MV-4-11 (cell line): Measurements from ENCODE around the gene RAI1.

ENCODE experiments used
- DNase-seq: peaks from one replicate; lab custom pipeline; 2025; lab: John Stamatoyannopoulos, UW

The RAI1 gene

DNA sequence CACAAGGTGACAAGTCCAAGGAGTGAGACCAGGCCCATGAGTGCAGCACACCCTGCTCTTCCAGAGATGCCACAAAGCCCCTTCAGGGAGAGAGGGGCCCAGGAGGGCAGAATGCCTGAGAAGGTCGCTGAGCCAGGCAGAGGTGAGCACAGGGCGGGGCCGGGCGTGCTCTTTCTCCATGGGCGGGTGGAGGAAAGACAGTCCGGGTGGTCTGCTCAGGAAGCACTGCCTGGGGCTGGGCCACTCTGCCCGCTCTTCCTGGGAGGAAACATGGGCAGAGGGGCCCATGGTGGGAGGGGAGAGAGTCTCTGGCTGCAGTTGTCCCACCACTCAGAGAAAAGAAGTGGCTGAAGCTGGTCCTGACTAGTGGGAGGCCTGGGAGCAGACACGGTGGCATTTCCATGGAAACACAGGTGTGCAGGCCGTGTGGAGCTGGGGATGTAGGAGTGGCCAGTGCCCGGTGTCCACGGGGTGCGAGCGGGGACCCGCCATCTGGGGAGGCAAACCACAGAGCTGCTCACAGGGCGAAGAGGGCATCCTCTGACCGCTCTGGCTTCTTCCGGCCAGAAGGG, 165.9 kb downstream of the RAI1 start:
- DNase-seq, result no peak

DNA sequence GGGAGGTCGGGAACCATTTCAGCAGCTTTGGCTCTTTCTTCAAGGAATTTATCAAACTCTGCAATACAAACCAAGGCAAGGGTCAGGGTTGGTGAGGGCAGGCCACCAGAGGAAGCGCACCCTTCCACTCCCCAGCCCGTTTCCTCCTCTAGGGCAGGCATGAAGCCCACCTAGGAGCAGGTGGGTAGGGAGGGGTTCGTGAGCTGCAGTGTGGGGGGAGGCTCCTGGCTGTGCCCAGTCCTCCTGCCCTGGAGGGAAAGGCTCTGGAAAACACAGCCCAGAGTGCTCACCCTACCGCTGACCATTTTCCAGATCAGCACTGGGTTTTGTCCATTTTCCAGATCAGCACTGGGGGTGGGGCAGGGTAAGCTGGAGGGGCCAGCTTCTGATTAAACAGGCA, 166.5 kb downstream of the RAI1 start:
- DNase-seq, result no peak

DNA sequence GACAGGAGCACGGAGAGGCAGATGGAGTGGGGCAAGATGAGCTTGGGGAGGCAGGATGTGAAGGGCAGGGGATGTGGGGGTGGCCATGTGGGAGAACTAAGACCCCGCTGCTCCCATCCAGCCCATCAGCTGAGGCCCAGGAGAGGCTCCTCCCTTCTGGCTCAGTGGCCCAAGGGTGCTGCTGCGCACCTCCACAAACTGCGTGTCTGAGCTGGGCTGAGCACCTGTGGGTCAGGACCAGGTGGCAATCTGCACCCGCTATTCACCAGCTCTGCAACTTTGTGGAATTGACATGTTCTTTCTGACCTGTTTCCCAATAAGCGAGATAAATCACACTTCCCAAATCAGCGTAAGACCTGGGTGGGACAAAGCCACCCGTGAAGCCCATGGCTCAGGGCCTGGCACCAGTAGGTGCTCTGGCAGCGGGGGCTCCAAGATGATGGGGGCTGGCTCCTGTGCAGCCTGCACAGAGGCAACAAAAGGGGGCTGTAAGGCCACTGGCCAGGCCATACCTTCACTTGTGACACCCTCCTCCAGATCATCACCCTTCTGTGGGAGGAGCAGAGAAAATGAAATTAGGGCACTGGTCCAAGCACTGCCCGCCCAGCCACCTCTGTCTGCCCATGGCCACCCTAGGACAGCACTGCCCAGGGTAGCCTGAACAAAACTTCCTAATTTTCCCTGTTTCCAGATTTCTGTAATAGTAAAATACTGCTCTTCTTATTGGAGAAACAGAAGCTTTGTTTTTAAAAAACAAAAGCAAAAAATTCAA, 167.2 kb downstream of the RAI1 start:
- no peak for DNase-seq

DNA sequence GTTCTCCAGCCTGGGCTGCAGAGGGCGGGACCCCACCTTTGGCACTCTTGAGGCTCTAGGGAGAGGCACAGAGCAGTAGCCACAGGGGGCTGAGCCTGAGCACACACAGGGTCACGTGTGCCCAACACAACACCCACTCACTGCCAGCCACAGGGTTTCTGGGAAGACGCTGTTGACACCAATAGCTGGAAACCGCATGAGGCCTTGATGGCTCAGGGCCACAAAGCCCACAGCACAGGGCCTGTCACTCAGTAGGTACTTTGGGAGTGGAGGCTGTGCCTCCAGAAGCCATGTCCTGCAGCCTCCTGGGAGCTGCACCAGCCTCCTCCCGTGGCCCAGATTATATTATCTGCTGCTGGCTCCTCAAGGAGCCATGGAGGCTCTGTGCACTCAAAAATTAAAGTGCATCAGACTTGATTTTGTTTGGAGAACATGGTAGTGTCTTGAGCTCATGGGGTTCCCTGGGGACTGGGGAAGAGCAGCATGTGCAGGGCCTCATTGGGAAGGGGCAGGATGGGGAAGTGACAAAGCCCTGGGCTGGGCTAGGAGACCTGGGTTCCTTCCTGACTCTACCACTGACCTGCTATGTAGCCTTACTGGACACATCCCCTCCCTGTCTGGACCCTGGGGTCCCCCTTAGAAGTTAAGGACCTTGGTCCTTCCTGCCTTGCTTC, 168.0 kb downstream of the RAI1 start:
- DNase-seq, result peak; percentile 96

DNA sequence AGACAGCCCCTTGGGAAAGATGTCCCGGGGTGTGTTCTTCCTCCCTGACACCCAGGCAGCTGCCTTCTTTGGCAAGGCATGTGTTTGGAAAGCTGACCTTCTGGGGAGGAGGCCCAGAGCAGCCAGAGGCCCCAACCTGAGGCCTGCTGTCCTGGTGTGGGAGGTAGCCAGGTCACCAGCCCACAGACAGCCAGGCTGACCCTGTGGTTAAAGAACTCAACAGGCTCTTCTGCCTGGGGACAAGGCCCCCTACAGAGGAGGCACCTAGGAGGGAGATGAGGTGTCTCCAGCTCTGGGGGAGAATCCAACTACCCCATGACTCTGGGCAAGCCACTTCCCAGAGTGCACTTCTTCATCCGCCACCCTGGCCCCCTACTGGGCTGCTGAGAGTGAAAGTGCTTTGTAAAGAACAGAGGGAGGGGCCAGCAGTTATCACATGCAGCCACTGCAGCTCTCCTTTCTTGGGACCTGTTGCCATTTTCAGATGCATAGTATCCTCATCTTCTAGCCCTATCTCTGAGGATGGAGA, 168.7 kb downstream of the RAI1 start:
- DNase-seq, result peak; percentile 76

DNA sequence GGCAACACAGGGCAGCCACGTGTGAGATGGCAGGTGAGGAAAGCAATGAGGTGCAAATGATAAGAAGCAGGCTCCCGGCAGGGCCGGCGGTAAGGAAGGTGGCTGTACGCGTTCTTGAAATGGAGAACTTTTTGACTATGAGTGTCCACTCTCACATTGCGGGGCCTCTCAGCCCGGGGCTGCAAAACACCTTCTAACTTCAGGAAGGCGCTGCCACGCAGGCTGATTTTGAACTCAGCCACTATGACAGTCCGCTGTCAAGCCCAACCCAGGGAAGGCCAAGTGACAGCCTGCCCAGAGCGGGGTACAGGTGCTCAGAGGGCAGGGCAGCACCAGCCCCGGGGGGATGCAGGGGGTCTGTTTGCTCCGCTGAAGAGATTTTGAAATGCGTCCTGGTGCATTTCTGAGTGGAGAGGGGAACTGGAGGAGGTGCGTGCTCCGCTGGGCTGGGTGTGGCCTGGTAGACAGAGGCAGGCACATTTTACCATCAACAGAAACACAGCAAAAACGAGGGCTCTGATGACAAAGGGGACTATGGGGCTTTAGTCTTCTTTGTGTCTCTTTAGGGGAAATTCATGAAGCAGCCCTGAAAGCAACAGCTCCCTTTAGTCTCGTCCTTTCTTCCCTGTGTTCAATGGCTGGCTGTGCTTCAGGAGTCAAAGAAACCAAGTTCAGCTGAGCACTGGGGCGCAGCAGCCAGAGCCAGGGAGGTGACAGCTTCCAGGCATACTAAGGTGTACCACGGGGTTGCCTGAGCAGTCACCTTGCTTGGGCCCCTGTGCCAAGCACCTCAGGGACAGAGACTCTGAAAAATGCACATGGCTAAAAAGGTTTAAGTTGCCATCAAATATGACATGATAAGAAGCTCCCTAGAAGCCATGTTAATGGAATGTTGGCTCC, 170.1 kb downstream of the RAI1 start:
- DNase-seq, result no peak

DNA sequence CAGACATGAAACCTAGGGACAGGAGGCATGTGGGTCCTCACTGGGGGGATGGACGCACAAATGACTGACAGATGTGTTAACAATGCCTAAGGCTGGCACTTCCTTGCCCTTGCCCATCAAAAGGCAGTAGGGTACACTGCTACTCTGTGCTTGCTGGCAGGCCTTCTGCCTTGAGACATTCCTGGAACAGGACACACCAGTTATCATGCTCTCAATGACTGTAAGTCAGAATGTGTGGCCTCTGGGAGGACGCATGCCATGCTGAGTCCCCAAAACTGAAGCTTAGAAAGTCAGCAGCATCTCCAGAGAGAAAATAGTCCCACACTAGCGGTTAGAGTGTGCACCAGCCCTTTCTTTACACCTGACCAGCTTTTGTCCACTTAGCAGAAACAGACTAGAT, 171.7 kb downstream of the RAI1 start:
- DNase-seq, result no peak

DNA sequence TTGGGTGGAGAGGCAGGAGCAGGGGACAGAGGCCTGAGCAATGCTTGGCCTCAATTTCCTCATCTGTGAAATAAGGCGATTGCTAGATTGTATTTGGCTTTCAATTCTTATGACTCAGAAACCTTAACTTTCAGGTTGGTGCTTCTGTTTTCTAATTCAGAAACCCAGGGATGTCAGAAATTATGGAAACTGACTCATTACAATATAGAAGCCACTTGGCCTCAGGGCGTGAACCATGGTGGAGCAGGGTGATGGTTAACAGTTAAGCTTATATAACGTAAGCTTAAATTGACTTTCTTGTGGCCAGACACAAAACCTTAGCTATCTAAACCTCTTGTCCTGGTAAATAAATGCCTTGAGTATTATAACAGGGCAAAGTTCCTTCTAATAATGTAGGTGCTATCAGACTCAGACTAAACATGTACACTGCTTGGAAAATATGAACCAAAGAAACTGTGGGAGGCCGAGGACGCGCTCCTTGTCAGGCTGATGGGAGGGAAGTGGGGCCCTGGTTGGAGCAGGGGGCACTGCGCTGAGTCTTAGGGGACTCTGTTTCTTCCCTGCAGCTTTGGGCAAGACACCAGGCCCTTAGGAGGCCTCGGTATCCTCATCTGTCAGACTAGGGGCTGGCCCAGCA, 172.7 kb downstream of the RAI1 start:
- DNase-seq, result peak; percentile 9

DNA sequence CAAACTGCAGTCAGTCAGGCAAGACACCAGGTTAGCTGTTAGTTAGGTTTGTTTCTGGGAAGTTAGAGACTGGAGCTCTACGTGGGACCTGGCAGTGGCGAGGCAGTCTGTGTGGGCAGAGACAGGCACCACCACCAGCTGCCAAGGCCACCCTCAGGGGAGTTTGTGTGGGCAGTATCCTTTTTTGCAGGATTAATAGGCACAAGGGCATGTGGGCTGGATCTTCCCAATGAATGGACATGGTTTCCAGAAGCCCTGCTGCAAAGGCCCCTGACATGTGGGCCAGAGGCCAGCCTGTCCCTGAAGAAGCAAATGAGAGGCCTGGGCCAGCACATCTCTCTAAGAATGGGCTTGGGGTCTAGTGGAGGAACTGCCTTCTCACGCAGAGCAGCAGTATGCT, 174.7 kb downstream of the RAI1 start:
- DNase-seq, result no peak

DNA sequence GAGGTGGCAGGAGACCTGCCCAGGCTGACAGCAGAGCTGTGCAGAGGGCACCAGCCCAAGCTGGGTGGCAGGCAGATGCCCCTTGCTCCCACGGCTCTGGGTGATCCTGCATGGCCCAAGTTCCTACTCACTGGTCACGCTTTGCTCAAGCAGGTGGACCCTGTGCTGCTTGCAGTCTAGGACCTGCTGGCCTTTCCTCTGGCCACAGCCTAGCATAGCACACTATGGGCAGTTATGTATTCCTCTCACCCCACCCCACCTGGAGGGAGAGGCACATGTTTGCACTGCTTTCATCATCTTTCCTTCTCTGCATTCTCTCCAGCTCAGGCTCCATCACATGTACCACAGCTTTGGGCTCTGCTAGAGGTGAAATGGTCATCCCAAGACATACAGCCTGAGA, 175.1 kb downstream of the RAI1 start:
- no peak for DNase-seq

DNA sequence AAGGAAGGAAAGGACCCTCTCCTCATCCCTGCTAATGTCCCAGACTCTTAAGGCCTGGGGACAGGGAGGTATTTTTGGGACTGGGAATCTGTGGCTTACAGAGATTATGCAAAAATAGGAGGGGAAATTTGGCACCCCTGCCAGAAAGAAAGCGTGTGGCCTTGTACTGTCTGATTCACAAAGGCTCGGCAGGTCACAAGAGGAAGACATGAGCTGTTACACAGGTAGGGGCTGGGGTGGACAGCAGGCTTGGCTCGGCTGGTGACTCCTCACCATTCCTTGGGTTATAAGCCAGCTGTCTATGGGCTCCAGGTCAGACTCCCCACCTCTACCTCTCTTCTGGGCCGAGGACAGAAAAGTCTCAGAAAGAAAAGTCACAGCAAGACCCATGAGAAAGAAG, 176.2 kb downstream of the RAI1 start:
- no peak for DNase-seq

DNA sequence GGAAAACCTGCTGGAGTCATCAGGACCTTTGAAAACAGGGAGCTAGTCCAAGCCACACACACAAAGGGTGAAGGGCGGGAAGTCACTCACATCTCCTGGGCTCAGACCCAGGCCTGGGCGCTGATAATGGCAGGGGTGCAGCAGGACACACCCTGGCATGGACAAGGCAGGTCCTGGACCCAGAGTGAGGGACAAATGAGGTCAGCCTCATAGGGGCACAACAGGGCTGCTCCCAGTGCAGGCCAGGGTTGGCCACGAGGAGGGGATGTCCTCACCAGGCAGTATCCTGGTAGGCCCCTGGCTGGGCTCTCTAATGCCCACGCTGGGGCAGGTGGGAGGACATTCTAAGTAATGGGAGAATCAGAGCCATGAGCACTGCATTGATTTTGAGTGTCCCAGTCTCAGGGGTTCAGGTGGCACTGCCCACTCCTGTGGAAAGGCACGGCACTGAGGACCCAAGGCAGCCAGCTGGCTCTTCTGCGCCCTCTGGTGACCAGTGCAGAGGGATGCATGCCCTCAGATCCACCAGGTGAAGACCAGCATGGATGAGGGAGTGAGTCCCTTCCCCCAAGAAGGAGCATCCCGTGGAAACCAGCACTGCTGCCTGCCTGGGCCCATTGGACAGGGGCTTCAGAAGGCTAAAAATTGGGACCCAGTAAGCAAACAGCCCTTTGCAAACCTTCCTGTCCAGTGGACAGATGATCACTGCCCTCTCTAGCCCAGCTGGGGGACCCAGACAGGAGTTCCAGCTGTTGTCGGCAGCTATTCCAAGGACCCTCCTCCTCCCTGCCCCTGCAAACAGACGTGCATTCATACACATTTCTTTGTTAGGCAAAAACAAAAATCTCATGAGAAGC, 178.9 kb downstream of the RAI1 start:
- DNase-seq, result peak; percentile 14

DNA sequence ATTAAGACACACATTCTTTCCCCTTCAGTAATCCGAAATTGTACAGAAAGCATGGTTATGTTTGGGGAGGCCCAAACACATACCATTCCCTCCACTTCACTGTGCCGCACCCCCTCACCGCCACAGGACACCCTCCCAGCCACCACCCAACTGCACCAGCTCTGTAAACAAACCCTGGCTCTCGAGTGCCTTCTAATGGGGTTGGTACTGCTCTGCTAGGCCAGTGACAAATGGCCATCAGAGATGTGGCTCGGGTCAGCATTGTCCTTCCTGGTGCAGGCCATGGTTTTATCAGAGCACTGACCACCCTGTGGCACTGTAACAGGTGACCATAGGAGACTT, 179.5 kb downstream of the RAI1 start:
- DNase-seq, result no peak
